Fibroblast of mammary gland (primary cell): ENCODE results near the gene FGF8.

Experiments used
- DNase-seq: peaks from one replicate; pipeline ENCODE4 v3.0.0-alpha.2; 2010; ENCODE audit warnings: low read depth
- H3K4me3 ChIP-seq: 2 replicates; pipeline ENCODE4 v1.5.1; 2011; ENCODE audit warnings: low read depth, mild to moderate bottlenecking, low read length, moderate library complexity; ENCODE audit not compliant: control insufficient read depth
- CTCF ChIP-seq: conservative IDR thresholded peaks from 2 replicates; pipeline ENCODE4 v1.5.1; 2011; ENCODE audit warnings: low read depth, low read length, inconsistent platforms; ENCODE audit not compliant: control insufficient read depth, insufficient read depth

Gene FGF8

GRCh38 chr10:101816913-101817336, 41.0 kb upstream of the FGF8 start:
- H3K4me3 ChIP-seq, result peak overlapping the region; percentile 81
- no peak for DNase-seq
- no peak for TF ChIP-seq CTCF

- DNase-seq, result no peak
- TF ChIP-seq CTCF, result no peak
- H3K4me3 ChIP-seq, result peak overlapping the region; percentile 81
Measured at GRCh38 chr10:101816376-101816775, 40.5 kb upstream of the FGF8 start.

GRCh38 chr10:101814466-101815071, 38.7 kb upstream of the FGF8 start:
- H3K4me3 ChIP-seq, result peak overlapping the region; percentile 81
- TF ChIP-seq CTCF, result no peak
- no peak for DNase-seq

GRCh38 chr10:101812606-101813005, 36.7 kb upstream of the FGF8 start:
- no peak overlapping the region for H3K4me3 ChIP-seq
- peak; percentile 21 for DNase-seq
- no peak for TF ChIP-seq CTCF

GRCh38 chr10:101807158-101807557, 31.2 kb upstream of the FGF8 start:
- TF ChIP-seq CTCF, result no peak

GRCh38 chr10:101803511-101803910, 27.6 kb upstream of the FGF8 start:
- no peak overlapping the region for H3K4me3 ChIP-seq
- no peak for TF ChIP-seq CTCF
- peak; percentile 53 for DNase-seq

More at GRCh38 chr10:101807158-101807557, 31.2 kb upstream of the FGF8 start:
- no peak for DNase-seq
- H3K4me3 ChIP-seq, result no peak overlapping the region
